ENCODE results near the gene GBGT1.

Gene GBGT1

GRCh38 chr9:133106511-133107244, 57.0 kb downstream of the GBGT1 start:
- TF ChIP-seq, protein P1, sequence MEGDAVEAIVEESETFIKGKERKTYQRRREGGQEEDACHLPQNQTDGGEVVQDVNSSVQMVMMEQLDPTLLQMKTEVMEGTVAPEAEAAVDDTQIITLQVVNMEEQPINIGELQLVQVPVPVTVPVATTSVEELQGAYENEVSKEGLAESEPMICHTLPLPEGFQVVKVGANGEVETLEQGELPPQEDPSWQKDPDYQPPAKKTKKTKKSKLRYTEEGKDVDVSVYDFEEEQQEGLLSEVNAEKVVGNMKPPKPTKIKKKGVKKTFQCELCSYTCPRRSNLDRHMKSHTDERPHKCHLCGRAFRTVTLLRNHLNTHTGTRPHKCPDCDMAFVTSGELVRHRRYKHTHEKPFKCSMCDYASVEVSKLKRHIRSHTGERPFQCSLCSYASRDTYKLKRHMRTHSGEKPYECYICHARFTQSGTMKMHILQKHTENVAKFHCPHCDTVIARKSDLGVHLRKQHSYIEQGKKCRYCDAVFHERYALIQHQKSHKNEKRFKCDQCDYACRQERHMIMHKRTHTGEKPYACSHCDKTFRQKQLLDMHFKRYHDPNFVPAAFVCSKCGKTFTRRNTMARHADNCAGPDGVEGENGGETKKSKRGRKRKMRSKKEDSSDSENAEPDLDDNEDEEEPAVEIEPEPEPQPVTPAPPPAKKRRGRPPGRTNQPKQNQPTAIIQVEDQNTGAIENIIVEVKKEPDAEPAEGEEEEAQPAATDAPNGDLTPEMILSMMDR (IDR thresholded peaks at IDR 0.05; ENCODE audit: insufficient read depth, low read length, poor library complexity, severe bottlenecking): no peak
- TF ChIP-seq EZH2phosphoT487 (conservative IDR thresholded peaks at IDR 0.05; ENCODE audit: low read length): no peak
- Histone ChIP-seq H4K20me1 (ENCODE audit: low read depth, low read length) (no peaks in the 10 kb centered on the region), H3K27me3 (ENCODE audit: low read length) (no peaks in the 10 kb centered on the region), H3K9ac (ENCODE audit: low read length) (no peak overlapping the region), H2AFZ (ENCODE audit: low read depth, low read length, severe bottlenecking) (no peak overlapping the region), H3F3A (ENCODE audit: insufficient read depth) (no peaks in the 10 kb centered on the region), H3K4me3 (ENCODE audit: insufficient read depth, low read length, poor library complexity, severe bottlenecking) (no peak overlapping the region), H3K36me3 (ENCODE audit: low read length) (no peaks in the 10 kb centered on the region), H3K9me3 (ENCODE audit: insufficient read depth, low read length) (no peaks in the 10 kb centered on the region), H3K9me2 (replicated peaks; ENCODE audit: insufficient read depth, low read length) (no peaks in the 10 kb centered on the region), H3K4me2 (ENCODE audit: low read depth, low read length, poor library complexity, severe bottlenecking) (no peak overlapping the region), H3K79me2 (ENCODE audit: insufficient read depth, low read length) (no peaks in the 10 kb centered on the region), H3K27ac (ENCODE audit: low read depth, low read length) (no peak overlapping the region)

GRCh38 chr9:133105461-133105770, 58.3 kb downstream of the GBGT1 start:
- H3K9me3 ChIP-seq (ENCODE audit: insufficient read depth, low read length): no peaks in the 10 kb centered on the region
- H3K9ac ChIP-seq (ENCODE audit: low read length): no peak overlapping the region
- H3K27ac ChIP-seq (ENCODE audit: low read depth, low read length): no peak overlapping the region
- no peaks in the 10 kb centered on the region for H3K27me3 ChIP-seq (ENCODE audit: low read length)
- H2AFZ ChIP-seq (ENCODE audit: low read depth, low read length, severe bottlenecking): no peak overlapping the region
- H3K36me3 ChIP-seq (ENCODE audit: low read length): no peaks in the 10 kb centered on the region
- no peaks in the 10 kb centered on the region for H3K79me2 ChIP-seq (ENCODE audit: insufficient read depth, low read length)
- H4K20me1 ChIP-seq (ENCODE audit: low read depth, low read length): no peaks in the 10 kb centered on the region
- H3K4me2 ChIP-seq (ENCODE audit: low read depth, low read length, poor library complexity, severe bottlenecking): no peak overlapping the region
- TF ChIP-seq, protein P1 (IDR thresholded peaks at IDR 0.05; ENCODE audit: insufficient read depth, low read length, poor library complexity, severe bottlenecking): no peak
- no peak for TF ChIP-seq EZH2phosphoT487 (conservative IDR thresholded peaks at IDR 0.05; ENCODE audit: low read length)
- no peaks in the 10 kb centered on the region for H3F3A ChIP-seq (ENCODE audit: insufficient read depth)
- no peak overlapping the region for H3K4me3 ChIP-seq (ENCODE audit: insufficient read depth, low read length, poor library complexity, severe bottlenecking)
- H3K9me2 ChIP-seq (replicated peaks; ENCODE audit: insufficient read depth, low read length): no peaks in the 10 kb centered on the region

GRCh38 chr9:133104718-133105460, 58.8 kb downstream of the GBGT1 start:
- no peaks in the 10 kb centered on the region for H4K20me1 ChIP-seq (ENCODE audit: low read depth, low read length)
- no peak overlapping the region for H3K4me3 ChIP-seq (ENCODE audit: insufficient read depth, low read length, poor library complexity, severe bottlenecking)
- no peaks in the 10 kb centered on the region for H3K9me3 ChIP-seq (ENCODE audit: insufficient read depth, low read length)
- H3K27me3 ChIP-seq (ENCODE audit: low read length): no peaks in the 10 kb centered on the region
- TF ChIP-seq EZH2phosphoT487 (conservative IDR thresholded peaks at IDR 0.05; ENCODE audit: low read length): no peak
- TF ChIP-seq, protein P1 (IDR thresholded peaks at IDR 0.05; ENCODE audit: insufficient read depth, low read length, poor library complexity, severe bottlenecking): no peak
- no peak overlapping the region for H3K27ac ChIP-seq (ENCODE audit: low read depth, low read length)
- no peak overlapping the region for H3K9ac ChIP-seq (ENCODE audit: low read length)
- no peak overlapping the region for H3K4me2 ChIP-seq (ENCODE audit: low read depth, low read length, poor library complexity, severe bottlenecking)
- H3F3A ChIP-seq (ENCODE audit: insufficient read depth): no peaks in the 10 kb centered on the region
- no peaks in the 10 kb centered on the region for H3K79me2 ChIP-seq (ENCODE audit: insufficient read depth, low read length)
- H3K9me2 ChIP-seq (replicated peaks; ENCODE audit: insufficient read depth, low read length): no peaks in the 10 kb centered on the region
- no peak overlapping the region for H2AFZ ChIP-seq (ENCODE audit: low read depth, low read length, severe bottlenecking)
- H3K36me3 ChIP-seq (ENCODE audit: low read length): no peaks in the 10 kb centered on the region

Measured in SU-DHL-6 (cell line).